Naive thymus-derived CD4-positive, alpha-beta T cell (primary cell): ENCODE measurements around the gene SERPINA4. TPM values are rescaled to one million over a fixed set of nuclear protein-coding genes. Genes with fewer than 3 reads are reported as not detected.

Experiments used
- ATAC-seq: fragments of 150-1000 bp; cut with Tn5 transposase; 2 replicates; pipeline ENCODE4 v1.10.0; 2021; ENCODE audit warnings: mild to moderate bottlenecking, moderate library complexity
- CTCF ChIA-PET: fragments of 350-600 bp; sonication (Branson Sonifier 250); formaldehyde crosslinking; loops from one replicate; lab custom pipeline; 2021; ENCODE audit warnings: antibody characterized with exemption; lab: Charles Lee
- POLR2A ChIA-PET: fragments of 350-600 bp; sonication (Branson Sonifier 250); formaldehyde crosslinking; loops from one replicate; lab custom pipeline; 2021; ENCODE audit warnings: antibody characterized with exemption, inconsistent platforms; lab: Charles Lee
- DNase-seq, 9 donors: peaks; one replicate each; pipeline versions ENCODE4 v3.0.0 to v3.0.0-alpha.2; 2020 to 2022; ENCODE audit warnings: mixed read lengths in 1 of 9
- H3K27ac ChIP-seq: one replicate; pipeline ENCODE4 v1.7.0; 2013; ENCODE audit warnings: mild to moderate bottlenecking, low read depth, low read length, moderate library complexity
- H3K27me3 ChIP-seq, 2 donors: one replicate each; pipeline ENCODE4 v1.7.0; 2013; ENCODE audit warnings: low read length in 2 of 2, mild to moderate bottlenecking in 2 of 2, moderate library complexity in 2 of 2; ENCODE audit not compliant: control insufficient read depth in 2 of 2, insufficient read depth in 2 of 2
- H3K36me3 ChIP-seq, 3 experiments: 1 replicate in 2 of 3; 2 replicates in 1 of 3; pipeline ENCODE4 v1.7.0; 2013; ENCODE audit warnings: low read length in 3 of 3, mild to moderate bottlenecking in 3 of 3, moderate library complexity in 1 of 3; ENCODE audit not compliant: insufficient read depth in 3 of 3, control insufficient read depth in 2 of 3
- H3K4me1 ChIP-seq, 2 donors: one replicate each; pipeline ENCODE4 v1.7.0; 2013; ENCODE audit warnings: low read length in 2 of 2, mild to moderate bottlenecking in 2 of 2, moderate library complexity in 1 of 2; ENCODE audit not compliant: control insufficient read depth in 2 of 2, insufficient read depth in 2 of 2
- H3K4me3 ChIP-seq: 2 replicates; pipeline ENCODE4 v1.7.0; 2013; ENCODE audit warnings: mild to moderate bottlenecking, low read length
- H3K9me3 ChIP-seq, 3 experiments: 1 replicate in 2 of 3; 2 replicates in 1 of 3; pipeline ENCODE4 v1.7.0; 2013; ENCODE audit warnings: low read length in 3 of 3; ENCODE audit not compliant: control insufficient read depth in 2 of 3
- H3K27ac Mint-ChIP-seq, 9 donors: one replicate each; pipeline ENCODE4 v1.8.0; 2020 to 2022; ENCODE audit warnings: mixed read lengths in 9 of 9, mild to moderate bottlenecking in 8 of 9, moderate library complexity in 5 of 9, inconsistent platforms in 2 of 9
- H3K27me3 Mint-ChIP-seq, 5 donors: one replicate each; pipeline ENCODE4 v1.8.0; 2021 to 2022; ENCODE audit warnings: mixed read lengths in 5 of 5, mild to moderate bottlenecking in 1 of 5
- H3K36me3 Mint-ChIP-seq, 5 donors: one replicate each; pipeline ENCODE4 v1.8.0; 2020 to 2022; ENCODE audit warnings: mixed read lengths in 5 of 5, mild to moderate bottlenecking in 3 of 5, inconsistent platforms in 1 of 5
- H3K4me1 Mint-ChIP-seq, 7 donors: one replicate each; pipeline ENCODE4 v1.8.0; 2020 to 2022; ENCODE audit warnings: mixed read lengths in 7 of 7, mild to moderate bottlenecking in 3 of 7, inconsistent platforms in 1 of 7
- H3K4me3 Mint-ChIP-seq, 10 donors: one replicate each; pipeline ENCODE4 v1.8.0; 2020 to 2022; ENCODE audit warnings: mild to moderate bottlenecking in 10 of 10, mixed read lengths in 10 of 10, moderate library complexity in 6 of 10, inconsistent platforms in 2 of 10
- H3K9me3 Mint-ChIP-seq, 11 donors: one replicate each; pipeline ENCODE4 v1.8.0; 2020 to 2022; ENCODE audit warnings: mixed read lengths in 11 of 11, mild to moderate bottlenecking in 4 of 11, inconsistent platforms in 1 of 11, moderate library complexity in 1 of 11
- intact Hi-C, 2 donors: fragments of 100-400 bp; cut with micrococcal nuclease; formaldehyde crosslinking; loops; one replicate each; pipeline ENCODE4 v1.15.1; 2023
- polyA plus RNA-seq, 2 donors: library from polyadenylated mRNA; unstranded; fragments of 300-500 nt; fragmentation: Illumina TruSeq; gene quantifications; one replicate each; pipeline ENCODE4 v1.2.3, GENCODE V29; 2021
- total RNA-seq, 6 experiments: library from RNA in 5 of 6; stranded (reverse) in 5 of 6; gene quantifications; 1 replicate in 5 of 6; 2 replicates in 1 of 6; pipeline ENCODE4 v1.2.3 and lab custom pipeline; 2021 to 2026

SERPINA4 gene
- total and polyA plus RNA-seq, 7 experiments from 2014 or later, result not detected

- Mint-ChIP-seq H3K4me3 (no peak overlapping the region), H3K27ac (no peak overlapping the region), H3K36me3 (peaks cover 0 to 3% (median 0%) of the 10 kb centered on the region in 5 donors), H3K4me1 (peaks cover 0 to 2% (median 0%) of the 10 kb centered on the region in 7 donors), H3K27me3 (peaks cover 0 to 24% (median 17%) of the 10 kb centered on the region in 5 donors), H3K9me3 (peaks cover 0 to 19% (median 3%) of the 10 kb centered on the region in 11 donors)
- no peaks in the 10 kb centered on the region for H3K4me1 ChIP-seq
- ATAC-seq, result no peak
- no peak overlapping the region for H3K27ac ChIP-seq
- no peak for DNase-seq
- H3K9me3 ChIP-seq, result no peaks in the 10 kb centered on the region
- H3K36me3 ChIP-seq, result no peaks in the 10 kb centered on the region
- intact Hi-C loops, result no loop called here
- H3K4me3 ChIP-seq, result no peak overlapping the region
- ChIA-PET POLR2A (no interaction called here), CTCF (no interaction called here)
- no peaks in the 10 kb centered on the region for H3K27me3 ChIP-seq
Observed at GRCh38 chr14:94535506-94535905, 25.7 kb upstream of the SERPINA4 start.

- H3K9me3 ChIP-seq, result no peaks in the 10 kb centered on the region
- H3K27me3 Mint-ChIP-seq, result peaks cover 0 to 33% (median 17%) of the 10 kb centered on the region in 5 donors
- no peak overlapping the region for H3K27ac ChIP-seq
- intact Hi-C loops, result no loop called here
- no peak overlapping the region for H3K27ac Mint-ChIP-seq
- H3K36me3 Mint-ChIP-seq, result peaks cover 0 to 3% (median 0%) of the 10 kb centered on the region in 5 donors
- H3K27me3 ChIP-seq, result no peaks in the 10 kb centered on the region
- H3K4me3 Mint-ChIP-seq, result no peak overlapping the region
- peaks cover 0 to 19% (median 3%) of the 10 kb centered on the region in 11 donors for H3K9me3 Mint-ChIP-seq
- no peak for DNase-seq
- no peak overlapping the region for H3K4me3 ChIP-seq
- CTCF ChIA-PET, result no interaction called here
- POLR2A ChIA-PET, result no interaction called here
- peaks cover 0 to 2% (median 0%) of the 10 kb centered on the region in 7 donors for H3K4me1 Mint-ChIP-seq
- H3K4me1 ChIP-seq, result no peaks in the 10 kb centered on the region
- no peak for ATAC-seq
- no peaks in the 10 kb centered on the region for H3K36me3 ChIP-seq
Observed at GRCh38 chr14:94536836-94537235, 24.4 kb upstream of the SERPINA4 start.

- Mint-ChIP-seq H3K4me1 (peaks cover 0 to 2% (median 0%) of the 10 kb centered on the region in 7 donors), H3K9me3 (peaks cover 0 to 18% (median 3%) of the 10 kb centered on the region in 11 donors), H3K27me3 (peaks cover 0 to 38% (median 16%) of the 10 kb centered on the region in 5 donors), H3K4me3 (no peak overlapping the region), H3K36me3 (peaks cover 0 to 3% (median 0%) of the 10 kb centered on the region in 5 donors), H3K27ac (no peak overlapping the region)
- no peak for DNase-seq
- Histone ChIP-seq H3K27me3 (no peaks in the 10 kb centered on the region), H3K27ac (no peak overlapping the region), H3K4me1 (no peaks in the 10 kb centered on the region), H3K36me3 (no peaks in the 10 kb centered on the region), H3K4me3 (no peak overlapping the region), H3K9me3 (no peaks in the 10 kb centered on the region)
- ChIA-PET POLR2A (no interaction called here), CTCF (interaction anchor here (1.6 kb wide), 1 partner anchor 11 kb away, joined by 5 read pairs; no protein-coding TSS in a partner anchor)
- intact Hi-C loops, result no loop called here
- ATAC-seq, result no peak
Observed at GRCh38 chr14:94538070-94538740, 23.0 kb upstream of the SERPINA4 start.

DNA sequence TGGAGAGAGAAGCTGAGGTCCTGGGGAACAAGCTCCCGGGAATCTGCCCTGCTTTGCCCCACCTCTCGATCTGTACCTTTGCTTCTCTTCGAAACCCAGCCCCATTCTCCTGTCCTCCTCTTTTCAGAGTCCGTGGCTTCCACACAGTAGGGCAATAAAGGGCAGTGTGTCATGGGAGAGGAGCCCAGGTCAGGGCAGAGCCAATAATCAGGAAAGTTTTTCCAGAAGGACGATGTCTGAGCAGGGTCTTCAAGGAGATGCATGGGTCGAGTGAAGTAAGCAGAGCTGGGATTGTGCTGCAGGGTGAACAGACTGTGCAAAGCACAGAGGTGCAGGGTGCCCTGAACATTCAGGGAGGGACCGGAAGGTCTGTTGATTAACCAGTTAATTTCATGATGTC, 22.1 kb upstream of the SERPINA4 start:
- ChIA-PET CTCF (interaction anchor here (1.6 kb wide), 1 partner anchor 10 kb away, joined by 5 read pairs; no protein-coding TSS in a partner anchor), POLR2A (no interaction called here)
- H3K9me3 ChIP-seq, result no peaks in the 10 kb centered on the region
- Mint-ChIP-seq H3K4me1 (peaks cover 0 to 2% (median 0%) of the 10 kb centered on the region in 7 donors), H3K27me3 (peaks cover 0 to 37% (median 13%) of the 10 kb centered on the region in 5 donors), H3K9me3 (peaks cover 0 to 15% (median 2%) of the 10 kb centered on the region in 11 donors), H3K27ac (no peak overlapping the region), H3K4me3 (no peak overlapping the region), H3K36me3 (no peaks in the 10 kb centered on the region)
- no peak overlapping the region for H3K4me3 ChIP-seq
- DNase-seq, result no peak
- intact Hi-C loops, result no loop called here
- no peak overlapping the region for H3K27ac ChIP-seq
- no peak for ATAC-seq
- H3K36me3 ChIP-seq, result no peaks in the 10 kb centered on the region
- no peaks in the 10 kb centered on the region for H3K4me1 ChIP-seq
- no peaks in the 10 kb centered on the region for H3K27me3 ChIP-seq

GRCh38 chr14:94540031-94540794, 21.0 kb upstream of the SERPINA4 start:
- H3K36me3 Mint-ChIP-seq, result no peaks in the 10 kb centered on the region

DNA sequence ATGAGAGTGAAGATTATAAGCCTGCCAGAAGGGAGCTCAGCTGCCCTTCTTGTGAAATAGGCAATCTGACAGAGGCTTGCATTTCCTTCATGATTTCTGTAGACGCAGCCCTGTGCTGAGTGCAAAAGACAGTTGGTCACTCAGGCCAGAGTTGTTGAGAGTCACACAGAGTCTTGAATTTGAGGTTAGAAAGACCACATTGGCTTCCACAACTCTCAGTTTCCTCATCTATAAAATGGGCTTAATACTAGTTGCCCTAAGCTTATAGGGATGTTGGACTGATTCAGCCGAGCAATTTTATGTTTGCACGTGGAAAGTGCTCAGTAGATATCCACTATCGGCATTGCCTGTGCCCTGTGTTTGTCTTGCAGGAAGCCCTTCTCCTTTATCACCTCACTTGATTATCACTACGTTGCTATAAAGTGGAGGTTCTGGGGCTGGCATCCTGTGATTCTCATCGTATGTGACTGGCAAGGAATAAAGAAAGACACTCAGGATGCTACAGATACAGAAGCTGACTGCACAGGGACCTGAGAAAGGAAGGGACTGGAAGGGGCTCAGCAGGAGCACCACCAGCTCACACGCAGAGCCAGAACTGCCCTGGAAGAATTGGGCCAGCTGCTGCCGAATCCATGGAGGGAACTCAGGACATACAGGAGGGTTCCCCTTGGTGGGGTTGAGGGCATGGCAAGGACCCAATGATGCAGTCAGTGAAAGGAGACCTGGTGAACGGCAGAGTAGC, 19.8 kb upstream of the SERPINA4 start:
- peaks cover 0 to 3% of the 10 kb centered on the region in 2 donors for H3K27me3 ChIP-seq
- no peak overlapping the region for H3K27ac ChIP-seq
- H3K36me3 ChIP-seq, result no peaks in the 10 kb centered on the region
- Mint-ChIP-seq H3K4me1 (peaks cover 0 to 2% (median 0%) of the 10 kb centered on the region in 7 donors), H3K4me3 (no peak overlapping the region), H3K9me3 (peaks cover 0 to 23% (median 3%) of the 10 kb centered on the region in 11 donors), H3K27ac (no peak overlapping the region), H3K36me3 (no peaks in the 10 kb centered on the region), H3K27me3 (peaks cover 0 to 52% (median 21%) of the 10 kb centered on the region in 5 donors)
- H3K9me3 ChIP-seq, result no peaks in the 10 kb centered on the region
- H3K4me3 ChIP-seq, result no peak overlapping the region
- ChIA-PET POLR2A (no interaction called here), CTCF (no interaction called here)
- ATAC-seq (no peak), DNase-seq (no peak)
- H3K4me1 ChIP-seq, result no peaks in the 10 kb centered on the region
- intact Hi-C loops, result no loop called here

More at GRCh38 chr14:94540031-94540794, 21.0 kb upstream of the SERPINA4 start:
- no peak overlapping the region for H3K27ac ChIP-seq
- H3K4me3 ChIP-seq, result no peak overlapping the region
- Mint-ChIP-seq H3K4me1 (peaks cover 0 to 2% (median 0%) of the 10 kb centered on the region in 7 donors), H3K9me3 (peaks cover 0 to 15% (median 2%) of the 10 kb centered on the region in 11 donors), H3K4me3 (no peak overlapping the region), H3K27me3 (peaks cover 0 to 43% (median 13%) of the 10 kb centered on the region in 5 donors), H3K27ac (no peak overlapping the region)
- intact Hi-C loops, result no loop called here
- DNase-seq (no peak), ATAC-seq (no peak)
- CTCF ChIA-PET, result interaction anchor here (1.6 kb wide), 1 partner anchor 9 kb away, joined by 5 read pairs; no protein-coding TSS in a partner anchor
- H3K4me1 ChIP-seq, result no peaks in the 10 kb centered on the region
- no peaks in the 10 kb centered on the region for H3K9me3 ChIP-seq
- peaks cover 0 to 3% of the 10 kb centered on the region in 2 donors for H3K27me3 ChIP-seq
- no peaks in the 10 kb centered on the region for H3K36me3 ChIP-seq
- POLR2A ChIA-PET, result no interaction called here
